NCI-H1105 (cell line): ENCODE data around the gene PRKN.

ENCODE experiments used
- DNase-seq: peaks from one replicate; lab custom pipeline; 2025; lab: John Stamatoyannopoulos, UW

Gene PRKN

GRCh38 chr6:162181111-162181510 lies 546.5 kb downstream of the PRKN start:
- DNase-seq = no peak

- no peak for DNase-seq
Observed at GRCh38 chr6:162179196-162179951, 548.2 kb downstream of the PRKN start.

- DNase-seq = no peak
Observed at GRCh38 chr6:162178666-162179065, 548.9 kb downstream of the PRKN start.

DNA sequence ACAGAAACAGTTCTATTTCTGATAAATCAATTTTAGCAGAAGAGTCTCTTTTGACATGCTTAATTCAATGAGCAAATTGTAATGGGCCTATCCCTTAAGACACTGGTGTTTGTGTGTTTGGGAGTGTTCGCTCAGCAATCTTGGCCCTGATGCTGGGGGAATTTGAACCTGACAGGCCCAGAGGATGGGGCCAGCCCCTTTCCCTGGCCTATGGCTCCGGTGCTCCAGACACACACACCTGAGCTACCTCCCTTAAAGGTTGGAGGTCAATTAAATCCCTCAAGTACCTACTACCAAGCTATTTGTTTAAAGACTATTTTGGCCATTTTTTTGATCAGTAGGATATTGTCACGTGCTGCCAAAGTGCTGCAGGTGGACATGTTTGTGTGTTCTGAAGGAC lies 549.3 kb downstream of the PRKN start:
- DNase-seq = no peak

GRCh38 chr6:162177746-162178145 lies 549.8 kb downstream of the PRKN start:
- peak; percentile 92 for DNase-seq

- DNase-seq = no peak
Observed at GRCh38 chr6:162173466-162173865, 554.1 kb downstream of the PRKN start.

- DNase-seq = no peak
Observed at GRCh38 chr6:162165479-162165878, 562.1 kb downstream of the PRKN start.

- DNase-seq = no peak
Observed at GRCh38 chr6:162157167-162157870, 570.2 kb downstream of the PRKN start.

DNA sequence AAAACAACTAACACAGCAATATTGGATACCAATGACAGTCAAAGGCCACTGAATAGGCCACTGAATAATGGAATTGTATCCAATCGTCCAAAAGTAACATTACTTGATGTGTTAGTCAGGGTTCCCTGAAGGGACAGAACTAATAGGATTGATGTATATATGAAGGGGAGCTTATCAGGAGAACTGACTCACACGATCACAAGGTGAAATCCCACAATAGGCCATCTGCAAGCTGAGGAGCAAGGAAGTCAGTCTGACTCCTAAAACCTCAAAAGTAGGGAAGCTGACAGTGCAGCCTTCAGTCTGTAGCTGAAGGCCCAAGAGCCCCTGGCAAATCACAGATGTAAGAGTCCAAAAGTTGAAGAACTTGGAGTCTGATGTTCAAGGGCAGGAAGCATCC lies 571.4 kb downstream of the PRKN start:
- no peak for DNase-seq

DNA sequence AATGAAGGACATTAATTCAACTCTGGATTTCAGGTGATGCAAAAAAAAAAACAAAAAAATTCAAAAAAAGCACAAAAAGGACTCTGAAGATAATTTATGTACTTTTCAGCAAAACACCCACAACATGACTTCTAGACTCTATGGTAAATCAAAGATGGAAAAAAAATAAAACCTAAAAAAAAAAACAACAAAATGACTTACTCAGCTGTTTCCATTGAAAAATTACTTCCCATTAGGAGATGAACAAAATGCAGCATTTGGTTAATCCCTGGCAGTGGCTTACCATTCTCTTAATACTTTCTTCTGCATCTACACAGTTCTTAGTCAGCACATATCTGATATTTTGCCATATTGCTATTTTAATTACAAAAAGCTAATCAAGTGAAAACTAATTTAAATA lies 572.6 kb downstream of the PRKN start:
- DNase-seq = no peak

GRCh38 chr6:162154001-162154400 lies 573.6 kb downstream of the PRKN start:
- no peak for DNase-seq

- no peak for DNase-seq
Observed at GRCh38 chr6:162153120-162153519, 574.4 kb downstream of the PRKN start.

DNA sequence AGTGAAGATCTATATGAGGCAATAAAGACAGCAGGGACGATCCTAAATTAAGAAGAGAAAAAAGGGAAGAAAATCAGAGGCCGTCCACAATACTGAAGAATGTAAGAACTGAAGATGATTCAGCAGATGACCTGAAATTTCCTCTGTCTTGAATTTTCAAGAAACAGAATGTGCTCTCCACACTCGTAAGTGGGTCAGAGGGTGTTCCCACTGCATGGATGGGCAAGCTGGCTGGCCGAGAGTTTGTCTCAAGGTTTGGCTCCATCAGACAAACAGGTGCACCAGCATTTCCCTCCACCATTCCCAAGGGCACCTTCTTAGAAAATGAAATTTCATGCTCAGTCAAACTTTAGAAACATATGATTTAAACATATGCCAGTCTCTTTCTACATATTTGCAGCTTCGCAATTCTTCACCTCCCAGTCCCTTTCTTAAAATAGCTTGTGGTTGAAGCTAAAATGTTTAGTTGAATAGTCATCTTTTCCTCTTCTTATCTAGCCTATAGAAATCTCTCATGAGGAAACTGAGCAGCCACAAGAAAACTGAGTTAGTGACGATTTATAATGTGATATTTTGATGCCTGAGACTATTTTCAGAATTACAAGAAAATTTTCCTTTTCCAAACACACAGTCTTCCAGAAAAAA lies 576.4 kb downstream of the PRKN start:
- no peak for DNase-seq

DNA sequence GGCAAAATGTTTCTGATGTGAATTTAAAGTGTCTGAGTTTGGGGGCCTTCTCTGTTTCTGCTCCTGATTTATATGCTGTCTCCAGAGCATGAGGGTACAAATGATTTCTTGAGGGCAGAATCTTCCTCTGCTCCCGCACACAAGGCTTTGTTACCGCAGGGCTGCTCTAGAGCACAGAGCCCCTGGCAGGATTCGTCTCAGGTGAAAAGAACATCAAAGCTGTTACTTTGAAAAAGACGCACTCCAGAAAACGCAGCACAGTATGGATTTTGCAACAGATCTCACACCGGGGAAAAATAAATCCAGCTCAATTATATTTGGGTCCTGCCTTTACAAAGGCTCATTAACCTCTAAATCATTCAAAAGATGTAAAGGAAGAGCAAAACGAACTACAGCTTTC lies 577.3 kb downstream of the PRKN start:
- DNase-seq = no peak

- DNase-seq = no peak
Observed at GRCh38 chr6:162149786-162150185, 577.8 kb downstream of the PRKN start.

DNA sequence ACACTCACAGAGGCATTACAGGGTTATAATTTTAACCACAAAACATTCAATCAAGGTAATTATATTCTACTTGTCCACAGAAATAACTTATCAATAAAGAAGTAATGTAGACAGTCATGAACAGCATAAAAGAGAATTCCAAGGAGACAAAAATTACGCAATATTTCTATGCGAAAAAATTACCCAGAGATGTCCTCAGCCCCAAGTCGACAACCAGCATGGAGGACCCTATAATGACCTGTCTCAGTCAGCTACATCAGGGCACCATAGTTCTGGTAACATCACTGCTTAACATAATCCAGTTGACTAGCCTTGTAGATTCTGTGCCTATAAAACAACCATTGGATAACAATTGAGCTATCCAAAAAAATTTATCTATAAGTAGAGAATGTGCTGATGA lies 579.8 kb downstream of the PRKN start:
- no peak for DNase-seq

- DNase-seq = no peak
Observed at GRCh38 chr6:162147281-162147680, 580.3 kb downstream of the PRKN start.

- DNase-seq = no peak
Observed at GRCh38 chr6:162140251-162140852, 587.2 kb downstream of the PRKN start.

GRCh38 chr6:162125659-162126058 lies 601.9 kb downstream of the PRKN start:
- DNase-seq = no peak

- no peak for DNase-seq
Observed at GRCh38 chr6:162124710-162125435, 602.7 kb downstream of the PRKN start.

GRCh38 chr6:162123797-162124196 lies 603.8 kb downstream of the PRKN start:
- DNase-seq = peak; percentile 5

DNA sequence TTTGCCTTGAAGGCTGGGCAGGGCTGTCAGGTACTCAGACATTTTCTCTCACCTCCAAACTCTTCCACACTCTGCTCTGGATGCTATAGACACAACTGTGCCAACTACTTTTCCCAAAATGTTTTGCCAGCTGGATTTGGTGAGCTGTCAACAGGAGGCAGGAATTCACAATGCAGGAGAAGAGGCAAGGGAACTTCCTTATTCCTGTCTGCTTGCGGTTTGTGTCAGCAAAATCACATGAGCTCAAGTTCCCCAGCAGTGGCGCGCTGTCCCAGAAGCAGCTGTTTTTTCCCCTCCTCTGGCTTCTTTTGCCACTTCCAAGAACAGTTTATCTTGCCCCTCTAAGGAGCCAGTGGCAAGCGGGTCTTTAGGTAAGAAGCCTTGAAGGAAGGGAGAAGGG lies 608.2 kb downstream of the PRKN start:
- DNase-seq = no peak
